Astrocyte (in vitro differentiated cells and primary cell): ENCODE results near the gene IFT43. TPM values are rescaled to one million over a fixed set of nuclear protein-coding genes. Genes with fewer than 3 reads are reported as not detected.

ENCODE experiments used
- DNase-seq: peaks from one replicate; pipeline ENCODE4 v3.0.0-alpha.2; 2010; ENCODE audit warnings: low read depth
- FAIRE-seq: peaks from 2 replicates; lab custom pipeline; 2011; peaks lifted over from hg19 to GRCh38; lab: Jason Lieb, UNC
- H2AFZ ChIP-seq: 2 replicates; pipeline ENCODE4 v1.6.0; 2012; ENCODE audit warnings: low read depth, low read length, inconsistent platforms
- H3K27ac ChIP-seq: 2 replicates; pipeline ENCODE4 v1.5.1; 2011; ENCODE audit warnings: low read depth, low read length, inconsistent platforms
- H3K27me3 ChIP-seq: 2 replicates; pipeline ENCODE4 v1.6.0; 2011; ENCODE audit warnings: low read length, inconsistent platforms; ENCODE audit not compliant: insufficient read depth
- H3K36me3 ChIP-seq: 2 replicates; pipeline ENCODE4 v1.5.1; 2011; ENCODE audit warnings: low read length, inconsistent platforms; ENCODE audit not compliant: insufficient read depth
- H3K4me1 ChIP-seq: 2 replicates; pipeline ENCODE4 v1.5.1; 2011; ENCODE audit warnings: low read length, inconsistent platforms; ENCODE audit not compliant: insufficient read depth
- H3K4me2 ChIP-seq: 2 replicates; pipeline ENCODE4 v1.6.0; 2012; ENCODE audit warnings: low read length, inconsistent platforms
- H3K4me3 ChIP-seq: 2 replicates; pipeline ENCODE4 v1.5.1; 2011; ENCODE audit warnings: low read depth, mild to moderate bottlenecking, low read length, inconsistent platforms; ENCODE audit not compliant: insufficient read depth
- H3K79me2 ChIP-seq: 2 replicates; pipeline ENCODE4 v1.6.0; 2012; ENCODE audit warnings: mild to moderate bottlenecking, low read length, inconsistent platforms; ENCODE audit not compliant: insufficient read depth
- H3K9ac ChIP-seq: 2 replicates; pipeline ENCODE4 v1.6.0; 2012; ENCODE audit warnings: mild to moderate bottlenecking, low read length, inconsistent platforms
- H3K9me3 ChIP-seq: 2 replicates; pipeline ENCODE4 v1.5.1; 2012; ENCODE audit warnings: low read depth, mild to moderate bottlenecking, low read length, inconsistent platforms; ENCODE audit not compliant: insufficient read depth
- H4K20me1 ChIP-seq: 2 replicates; pipeline ENCODE4 v1.6.0; 2012; ENCODE audit warnings: low read length, inconsistent platforms; ENCODE audit not compliant: insufficient read depth
- H3K27ac Mint-ChIP-seq: one replicate; pipeline ENCODE4 v1.8.0; 2021; ENCODE audit warnings: mild to moderate bottlenecking, mixed read lengths; ENCODE audit not compliant: unreplicated experiment
- H3K27me3 Mint-ChIP-seq: one replicate; pipeline ENCODE4 v1.8.0; 2021; ENCODE audit warnings: low read depth, mixed read lengths; ENCODE audit not compliant: unreplicated experiment
- H3K36me3 Mint-ChIP-seq: one replicate; pipeline ENCODE4 v1.8.0; 2021; ENCODE audit warnings: low read depth, mixed read lengths; ENCODE audit not compliant: unreplicated experiment
- H3K4me1 Mint-ChIP-seq: one replicate; pipeline ENCODE4 v1.8.0; 2021; ENCODE audit warnings: low read depth, mixed read lengths; ENCODE audit not compliant: unreplicated experiment
- H3K4me3 Mint-ChIP-seq: one replicate; pipeline ENCODE4 v1.8.0; 2021; ENCODE audit warnings: mild to moderate bottlenecking, moderate library complexity, mixed read lengths; ENCODE audit not compliant: unreplicated experiment
- H3K9me3 Mint-ChIP-seq: one replicate; pipeline ENCODE4 v1.8.0; 2021; ENCODE audit warnings: mild to moderate bottlenecking, mixed read lengths; ENCODE audit not compliant: unreplicated experiment
- EZH2 ChIP-seq: IDR thresholded peaks from 2 replicates; pipeline ENCODE4 v1.6.1; 2012; ENCODE audit warnings: mild to moderate bottlenecking, low read length, inconsistent platforms; ENCODE audit not compliant: insufficient read depth
- total RNA-seq: library from RNA; stranded (reverse); gene quantifications from 2 replicates; pipeline ENCODE4 v1.2.1, GENCODE V29; 2021
- TF ChIP-seq, protein P1 (sequence below): IDR thresholded peaks from 2 replicates; pipeline ENCODE4 v1.5.1; 2011; ENCODE audit warnings: low read depth, mild to moderate bottlenecking, inconsistent platforms, low read length, moderate library complexity; ENCODE audit not compliant: insufficient read depth

The IFT43 gene
- total RNA-seq, 1 donor from 2014 or later, result 29.4 TPM

DNA sequence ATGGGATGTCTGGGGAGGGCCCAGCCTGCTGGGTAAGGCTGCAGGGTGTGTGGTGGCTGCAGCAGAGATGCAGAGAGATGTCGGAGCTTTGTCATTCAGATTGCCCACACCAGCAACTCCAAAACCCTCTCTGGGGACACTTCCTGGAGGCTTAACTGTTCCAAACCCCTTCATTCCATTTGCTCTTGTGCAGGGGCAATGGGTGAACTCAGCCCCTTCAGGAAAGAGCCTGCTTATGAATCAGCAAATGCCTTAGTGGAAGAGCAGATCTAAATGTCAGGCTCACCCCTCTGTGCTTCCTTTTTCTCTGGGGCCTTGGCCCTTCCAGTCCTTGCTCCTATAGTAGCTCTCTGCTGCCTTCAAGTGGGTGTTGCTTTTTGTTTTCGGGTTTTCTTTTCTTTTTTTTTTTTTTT is 129.5 kb downstream of the IFT43 start:
- Mint-ChIP-seq H3K4me3 (no peak overlapping the region), H3K4me1 (no peaks in the 10 kb centered on the region), H3K9me3 (no peaks in the 10 kb centered on the region), H3K27me3 (peaks cover 20% of the 10 kb centered on the region), H3K27ac (no peak overlapping the region), H3K36me3 (no peaks in the 10 kb centered on the region)
- H3K27me3 ChIP-seq, result no peaks in the 10 kb centered on the region
- no peaks in the 10 kb centered on the region for H4K20me1 ChIP-seq
- H3K4me1 ChIP-seq, result no peaks in the 10 kb centered on the region
- DNase-seq, result no peak
- no peaks in the 10 kb centered on the region for H3K9me3 ChIP-seq
- no peak overlapping the region for H3K4me2 ChIP-seq
- no peaks in the 10 kb centered on the region for H3K79me2 ChIP-seq
- H3K4me3 ChIP-seq, result no peak overlapping the region
- no peak overlapping the region for H3K27ac ChIP-seq
- H3K9ac ChIP-seq, result no peak overlapping the region
- no peak for FAIRE-seq
- TF ChIP-seq, protein P1, sequence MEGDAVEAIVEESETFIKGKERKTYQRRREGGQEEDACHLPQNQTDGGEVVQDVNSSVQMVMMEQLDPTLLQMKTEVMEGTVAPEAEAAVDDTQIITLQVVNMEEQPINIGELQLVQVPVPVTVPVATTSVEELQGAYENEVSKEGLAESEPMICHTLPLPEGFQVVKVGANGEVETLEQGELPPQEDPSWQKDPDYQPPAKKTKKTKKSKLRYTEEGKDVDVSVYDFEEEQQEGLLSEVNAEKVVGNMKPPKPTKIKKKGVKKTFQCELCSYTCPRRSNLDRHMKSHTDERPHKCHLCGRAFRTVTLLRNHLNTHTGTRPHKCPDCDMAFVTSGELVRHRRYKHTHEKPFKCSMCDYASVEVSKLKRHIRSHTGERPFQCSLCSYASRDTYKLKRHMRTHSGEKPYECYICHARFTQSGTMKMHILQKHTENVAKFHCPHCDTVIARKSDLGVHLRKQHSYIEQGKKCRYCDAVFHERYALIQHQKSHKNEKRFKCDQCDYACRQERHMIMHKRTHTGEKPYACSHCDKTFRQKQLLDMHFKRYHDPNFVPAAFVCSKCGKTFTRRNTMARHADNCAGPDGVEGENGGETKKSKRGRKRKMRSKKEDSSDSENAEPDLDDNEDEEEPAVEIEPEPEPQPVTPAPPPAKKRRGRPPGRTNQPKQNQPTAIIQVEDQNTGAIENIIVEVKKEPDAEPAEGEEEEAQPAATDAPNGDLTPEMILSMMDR, result no peak
- no peak for TF ChIP-seq EZH2
- no peaks in the 10 kb centered on the region for H3K36me3 ChIP-seq
- no peak overlapping the region for H2AFZ ChIP-seq

DNA sequence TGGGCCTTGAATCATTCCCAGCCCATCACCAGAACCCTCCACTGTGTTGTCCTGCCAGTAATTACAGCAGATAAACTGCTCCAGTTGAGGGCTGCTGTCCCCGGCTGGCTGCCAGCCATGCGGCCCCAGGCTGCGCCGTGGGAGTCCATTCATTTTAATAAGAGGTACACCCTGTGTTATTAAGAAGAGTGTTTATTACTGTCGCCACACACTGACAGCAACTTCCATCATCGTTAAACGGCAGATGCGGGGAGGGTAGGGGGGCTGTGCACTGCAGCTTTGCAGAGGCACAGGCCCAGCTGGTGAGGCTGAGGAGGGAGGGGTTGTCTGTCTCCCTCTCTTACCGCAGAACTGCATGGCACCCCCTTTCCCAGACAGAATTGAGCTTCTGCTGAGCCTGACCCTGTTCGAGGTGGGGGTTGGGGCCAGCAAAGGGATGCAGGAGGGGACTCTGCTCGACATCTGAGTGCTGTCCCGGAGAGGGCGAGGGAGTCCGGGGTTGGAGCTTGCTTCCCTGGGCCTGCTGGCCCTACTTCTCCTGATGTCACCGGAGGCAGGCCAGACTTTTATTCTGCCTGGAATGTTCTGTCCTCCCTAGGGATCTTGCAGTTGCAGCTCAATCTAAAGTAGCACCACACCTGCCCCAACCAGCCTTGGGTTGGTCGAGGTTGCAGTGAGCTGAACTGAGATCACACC is 132.4 kb downstream of the IFT43 start:
- H3K4me1 Mint-ChIP-seq, result no peaks in the 10 kb centered on the region
- no peaks in the 10 kb centered on the region for H4K20me1 ChIP-seq
- no peaks in the 10 kb centered on the region for H3K79me2 ChIP-seq
- no peak overlapping the region for H2AFZ ChIP-seq
- H3K9me3 ChIP-seq, result no peaks in the 10 kb centered on the region
- H3K27ac ChIP-seq, result no peak overlapping the region
- H3K9me3 Mint-ChIP-seq, result peaks cover 2% of the 10 kb centered on the region
- no peak overlapping the region for H3K4me3 Mint-ChIP-seq
- no peaks in the 10 kb centered on the region for H3K36me3 ChIP-seq
- peaks cover 17% of the 10 kb centered on the region for H3K27me3 Mint-ChIP-seq
- no peaks in the 10 kb centered on the region for H3K27me3 ChIP-seq
- H3K4me2 ChIP-seq, result no peak overlapping the region
- no peak overlapping the region for H3K9ac ChIP-seq
- TF ChIP-seq, protein P1, result no peak
- TF ChIP-seq EZH2, result no peak
- H3K4me1 ChIP-seq, result no peaks in the 10 kb centered on the region
- no peaks in the 10 kb centered on the region for H3K36me3 Mint-ChIP-seq
- no peak overlapping the region for H3K4me3 ChIP-seq
- H3K27ac Mint-ChIP-seq, result no peak overlapping the region
- FAIRE-seq (no peak), DNase-seq (no peak)

DNA sequence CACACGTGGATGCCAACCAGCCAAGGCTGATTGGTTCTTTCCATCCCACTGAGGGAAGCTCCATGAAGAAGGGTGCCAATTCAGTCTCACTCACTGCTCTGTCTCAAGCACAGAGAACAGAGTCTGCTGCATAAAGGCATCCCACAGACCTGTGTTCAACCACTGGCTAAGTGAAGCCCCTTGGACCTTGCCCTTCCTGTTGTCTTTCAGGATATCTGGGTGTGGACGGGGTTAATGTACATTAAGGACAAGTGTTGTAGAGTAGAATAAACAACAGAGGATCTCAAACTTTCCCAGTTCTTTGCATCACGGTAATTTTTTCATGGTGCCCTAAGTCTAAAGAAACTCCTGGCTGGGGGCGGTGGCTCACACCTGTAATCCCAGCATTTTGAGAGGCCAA is 133.0 kb downstream of the IFT43 start:
- no peak for DNase-seq
- H3K27ac ChIP-seq, result no peak overlapping the region
- H3K79me2 ChIP-seq, result no peaks in the 10 kb centered on the region
- no peak overlapping the region for H3K4me2 ChIP-seq
- H3K27ac Mint-ChIP-seq, result no peak overlapping the region
- TF ChIP-seq, protein P1, result no peak
- TF ChIP-seq EZH2, result no peak
- H2AFZ ChIP-seq, result no peak overlapping the region
- H3K36me3 ChIP-seq, result no peaks in the 10 kb centered on the region
- H3K27me3 ChIP-seq, result no peaks in the 10 kb centered on the region
- no peak overlapping the region for H3K4me3 Mint-ChIP-seq
- H4K20me1 ChIP-seq, result no peaks in the 10 kb centered on the region
- H3K4me3 ChIP-seq, result no peak overlapping the region
- H3K9me3 Mint-ChIP-seq, result peaks cover 2% of the 10 kb centered on the region
- H3K9me3 ChIP-seq, result no peaks in the 10 kb centered on the region
- H3K36me3 Mint-ChIP-seq, result no peaks in the 10 kb centered on the region
- no peak for FAIRE-seq
- no peaks in the 10 kb centered on the region for H3K4me1 Mint-ChIP-seq
- no peak overlapping the region for H3K9ac ChIP-seq
- no peaks in the 10 kb centered on the region for H3K4me1 ChIP-seq
- H3K27me3 Mint-ChIP-seq, result peaks cover 17% of the 10 kb centered on the region
